ENCODE measurements around the gene MPZ. TPM values are rescaled to one million over a fixed set of nuclear protein-coding genes. Genes with fewer than 3 reads are reported as not detected.

Gene MPZ
- total RNA-seq, 2 donors from 2014 or later, result 1.7 to 3.3 TPM

DNA sequence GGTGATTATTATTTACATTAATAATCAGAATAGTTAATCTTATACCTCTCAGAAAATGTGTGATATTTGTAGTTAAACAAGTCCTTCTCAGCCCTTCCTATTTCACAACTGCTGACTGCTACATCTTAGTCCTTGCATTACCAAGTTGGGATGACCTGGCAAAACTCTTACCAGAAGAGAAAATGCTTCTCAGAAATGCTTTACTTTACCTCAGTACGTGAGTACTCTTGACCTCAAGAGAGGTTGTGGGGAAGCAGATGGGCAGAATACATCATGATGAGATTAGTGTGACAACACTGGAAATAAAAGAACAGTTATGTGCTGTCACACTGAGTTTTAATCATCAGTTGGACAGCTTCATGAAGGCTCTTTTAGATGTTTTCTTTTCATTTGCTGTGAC, 41.7 kb upstream of the MPZ start:
- H3K27ac Mint-ChIP-seq, result no peak overlapping the region
- no peaks in the 10 kb centered on the region for H3K4me1 Mint-ChIP-seq
- TF ChIP-seq, protein P1, sequence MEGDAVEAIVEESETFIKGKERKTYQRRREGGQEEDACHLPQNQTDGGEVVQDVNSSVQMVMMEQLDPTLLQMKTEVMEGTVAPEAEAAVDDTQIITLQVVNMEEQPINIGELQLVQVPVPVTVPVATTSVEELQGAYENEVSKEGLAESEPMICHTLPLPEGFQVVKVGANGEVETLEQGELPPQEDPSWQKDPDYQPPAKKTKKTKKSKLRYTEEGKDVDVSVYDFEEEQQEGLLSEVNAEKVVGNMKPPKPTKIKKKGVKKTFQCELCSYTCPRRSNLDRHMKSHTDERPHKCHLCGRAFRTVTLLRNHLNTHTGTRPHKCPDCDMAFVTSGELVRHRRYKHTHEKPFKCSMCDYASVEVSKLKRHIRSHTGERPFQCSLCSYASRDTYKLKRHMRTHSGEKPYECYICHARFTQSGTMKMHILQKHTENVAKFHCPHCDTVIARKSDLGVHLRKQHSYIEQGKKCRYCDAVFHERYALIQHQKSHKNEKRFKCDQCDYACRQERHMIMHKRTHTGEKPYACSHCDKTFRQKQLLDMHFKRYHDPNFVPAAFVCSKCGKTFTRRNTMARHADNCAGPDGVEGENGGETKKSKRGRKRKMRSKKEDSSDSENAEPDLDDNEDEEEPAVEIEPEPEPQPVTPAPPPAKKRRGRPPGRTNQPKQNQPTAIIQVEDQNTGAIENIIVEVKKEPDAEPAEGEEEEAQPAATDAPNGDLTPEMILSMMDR (conservative IDR thresholded peaks at IDR 0.05), result no peak
- no peak overlapping the region for H3K4me3 Mint-ChIP-seq
- no peaks in the 10 kb centered on the region for H3K9me3 Mint-ChIP-seq
- H3K36me3 ChIP-seq (ENCODE audit: control insufficient read depth, insufficient read depth, low read length), result peaks cover 44% of the 10 kb centered on the region
- H3K27me3 ChIP-seq (ENCODE audit: control insufficient read depth, insufficient read depth, low read length, poor library complexity, severe bottlenecking), result no peaks in the 10 kb centered on the region
- no peaks in the 10 kb centered on the region for H3K9me3 ChIP-seq (ENCODE audit: control insufficient read depth, low read length)
- H3K27ac ChIP-seq (ENCODE audit: low read depth, low read length), result no peak overlapping the region
- no peaks in the 10 kb centered on the region for H3K4me1 ChIP-seq (ENCODE audit: control insufficient read depth, insufficient read depth, low read length)
- DNase-seq, result no peak
- 89 to 97% methylated on average over 1 of the region's 1 CpG for WGBS, 2 experiments (ENCODE audit: insufficient coverage in 1 of 2, insufficient read length in 1 of 2)
- H3K9ac ChIP-seq (ENCODE audit: extremely low read depth, low read length, poor library complexity, severe bottlenecking), result no peak overlapping the region
- no peaks in the 10 kb centered on the region for H3K27me3 Mint-ChIP-seq (ENCODE audit: insufficient read depth)
- H3K4me3 ChIP-seq (ENCODE audit: low read length), result no peak overlapping the region
- H3K36me3 Mint-ChIP-seq (ENCODE audit: low read depth), result peaks cover 53% of the 10 kb centered on the region

DNA sequence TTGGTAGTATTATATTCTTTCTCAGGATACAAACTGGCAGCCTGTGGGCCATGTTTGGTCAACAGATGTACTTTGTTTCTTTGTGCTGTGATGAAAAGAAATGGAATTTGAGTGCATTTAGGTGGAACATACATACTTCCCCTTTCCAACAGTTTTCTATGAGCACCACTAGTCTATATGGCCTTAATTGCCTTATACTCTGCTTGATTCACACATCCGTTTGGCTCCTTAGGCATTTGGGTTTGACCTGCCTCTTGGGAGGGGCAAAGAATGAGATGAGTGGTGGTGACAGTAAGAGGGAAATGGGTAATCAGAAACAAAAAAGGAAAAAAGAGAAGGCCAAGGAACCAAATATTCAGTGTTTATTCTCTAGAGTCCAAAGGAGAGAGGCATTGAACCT, 40.9 kb upstream of the MPZ start:
- Histone ChIP-seq H3K9me3 (ENCODE audit: control insufficient read depth, low read length) (no peaks in the 10 kb centered on the region), H3K4me1 (ENCODE audit: control insufficient read depth, insufficient read depth, low read length) (no peaks in the 10 kb centered on the region), H3K4me3 (ENCODE audit: low read length) (no peak overlapping the region), H3K27me3 (ENCODE audit: control insufficient read depth, insufficient read depth, low read length, poor library complexity, severe bottlenecking) (no peaks in the 10 kb centered on the region), H3K9ac (ENCODE audit: extremely low read depth, low read length, poor library complexity, severe bottlenecking) (no peak overlapping the region), H3K27ac (ENCODE audit: low read depth, low read length) (no peak overlapping the region), H3K36me3 (ENCODE audit: control insufficient read depth, insufficient read depth, low read length) (peaks cover 47% of the 10 kb centered on the region)
- H3K4me1 Mint-ChIP-seq, result no peaks in the 10 kb centered on the region
- 89% methylated on average over 1 of the region's 1 CpG; no CpG with 5 or more reads in 1 of the 2 experiments for WGBS, 2 experiments (ENCODE audit: insufficient coverage in 1 of 2, insufficient read length in 1 of 2)
- TF ChIP-seq, protein P1 (conservative IDR thresholded peaks at IDR 0.05), result no peak
- no peak overlapping the region for H3K4me3 Mint-ChIP-seq
- H3K36me3 Mint-ChIP-seq (ENCODE audit: low read depth), result peaks cover 48% of the 10 kb centered on the region
- no peaks in the 10 kb centered on the region for H3K9me3 Mint-ChIP-seq
- H3K27ac Mint-ChIP-seq, result peak overlapping the region; percentile 65
- DNase-seq, result no peak
- no peaks in the 10 kb centered on the region for H3K27me3 Mint-ChIP-seq (ENCODE audit: insufficient read depth)

DNA sequence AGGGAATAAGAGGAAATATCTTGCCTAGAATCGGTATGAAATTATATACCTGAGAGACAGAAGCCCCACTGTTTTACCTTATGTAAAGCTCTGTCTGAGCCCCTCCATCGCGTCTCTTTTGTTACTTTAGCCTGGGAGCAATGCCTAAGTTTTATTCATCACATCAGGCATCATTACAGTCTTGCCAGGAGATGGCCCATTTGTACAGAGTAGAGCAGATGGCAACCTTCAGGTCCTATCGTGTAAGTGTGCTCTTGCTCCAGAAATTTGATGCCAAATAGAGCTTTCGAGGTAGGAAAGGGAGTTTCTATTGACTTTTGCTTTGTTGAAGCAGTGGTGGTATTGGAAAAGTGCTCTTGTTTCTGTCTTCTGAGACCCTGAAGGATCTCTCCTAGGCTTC, 33.1 kb upstream of the MPZ start:
- H3K27ac Mint-ChIP-seq, result no peak overlapping the region
- no peak for DNase-seq
- Histone ChIP-seq H3K27me3 (ENCODE audit: control insufficient read depth, insufficient read depth, low read length, poor library complexity, severe bottlenecking) (no peaks in the 10 kb centered on the region), H3K4me3 (ENCODE audit: low read length) (no peak overlapping the region), H3K36me3 (ENCODE audit: control insufficient read depth, insufficient read depth, low read length) (peaks cover 86% of the 10 kb centered on the region), H3K9me3 (ENCODE audit: control insufficient read depth, low read length) (no peaks in the 10 kb centered on the region), H3K9ac (ENCODE audit: extremely low read depth, low read length, poor library complexity, severe bottlenecking) (no peak overlapping the region), H3K27ac (ENCODE audit: low read depth, low read length) (no peak overlapping the region), H3K4me1 (ENCODE audit: control insufficient read depth, insufficient read depth, low read length) (no peaks in the 10 kb centered on the region)
- H3K4me3 Mint-ChIP-seq, result no peak overlapping the region
- peaks cover 53% of the 10 kb centered on the region for H3K36me3 Mint-ChIP-seq (ENCODE audit: low read depth)
- no peaks in the 10 kb centered on the region for H3K27me3 Mint-ChIP-seq (ENCODE audit: insufficient read depth)
- H3K4me1 Mint-ChIP-seq, result no peaks in the 10 kb centered on the region
- TF ChIP-seq, protein P1 (conservative IDR thresholded peaks at IDR 0.05), result no peak
- H3K9me3 Mint-ChIP-seq, result no peaks in the 10 kb centered on the region
- WGBS, 2 experiments (ENCODE audit: insufficient coverage in 1 of 2, insufficient read length in 1 of 2), result 96% methylated on average over 5 of the region's 5 CpGs
